ENCODE results near the gene TCEAL1.
"Not testable (repeated sequence)": the region's sequence is repeated elsewhere in the genome, so short reads cannot be mapped to it uniquely, and the experiment has no call there.

The TCEAL1 gene

DNA sequence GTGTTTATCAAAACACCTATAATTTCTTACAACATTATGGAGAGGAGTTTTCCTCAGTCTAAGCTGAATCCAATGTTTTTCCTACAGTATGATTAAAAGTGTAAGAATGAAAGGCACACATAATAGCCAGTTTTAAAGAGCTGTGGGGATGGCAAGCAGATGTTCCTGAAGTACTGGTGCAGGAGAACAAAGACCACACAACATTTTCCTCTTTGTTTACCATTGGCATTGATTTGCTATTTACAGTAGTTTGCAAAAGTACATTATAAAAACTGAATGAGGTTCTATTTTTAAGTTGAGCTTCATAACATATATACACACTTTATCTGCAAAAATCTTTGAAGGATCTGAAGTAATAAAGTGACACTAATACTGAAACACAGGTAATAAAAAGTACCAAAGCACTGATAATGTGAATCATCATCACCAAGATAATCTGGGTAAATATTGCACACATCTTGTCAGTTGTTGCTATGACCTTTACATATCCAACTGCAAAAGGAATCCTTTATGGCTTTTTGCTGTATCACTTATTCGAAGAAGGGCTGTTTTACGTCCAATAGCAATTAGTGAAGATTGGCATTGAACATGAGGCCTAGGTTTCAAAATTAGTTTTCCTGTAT lies 22.5 kb downstream of the TCEAL1 start:
- TF ChIP-seq, protein P1, sequence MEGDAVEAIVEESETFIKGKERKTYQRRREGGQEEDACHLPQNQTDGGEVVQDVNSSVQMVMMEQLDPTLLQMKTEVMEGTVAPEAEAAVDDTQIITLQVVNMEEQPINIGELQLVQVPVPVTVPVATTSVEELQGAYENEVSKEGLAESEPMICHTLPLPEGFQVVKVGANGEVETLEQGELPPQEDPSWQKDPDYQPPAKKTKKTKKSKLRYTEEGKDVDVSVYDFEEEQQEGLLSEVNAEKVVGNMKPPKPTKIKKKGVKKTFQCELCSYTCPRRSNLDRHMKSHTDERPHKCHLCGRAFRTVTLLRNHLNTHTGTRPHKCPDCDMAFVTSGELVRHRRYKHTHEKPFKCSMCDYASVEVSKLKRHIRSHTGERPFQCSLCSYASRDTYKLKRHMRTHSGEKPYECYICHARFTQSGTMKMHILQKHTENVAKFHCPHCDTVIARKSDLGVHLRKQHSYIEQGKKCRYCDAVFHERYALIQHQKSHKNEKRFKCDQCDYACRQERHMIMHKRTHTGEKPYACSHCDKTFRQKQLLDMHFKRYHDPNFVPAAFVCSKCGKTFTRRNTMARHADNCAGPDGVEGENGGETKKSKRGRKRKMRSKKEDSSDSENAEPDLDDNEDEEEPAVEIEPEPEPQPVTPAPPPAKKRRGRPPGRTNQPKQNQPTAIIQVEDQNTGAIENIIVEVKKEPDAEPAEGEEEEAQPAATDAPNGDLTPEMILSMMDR (IDR thresholded peaks at IDR 0.05; ENCODE audit: low read depth, low read length, missing control alignments), result no peak
- H3K4me3 ChIP-seq (ENCODE audit: low read depth, low read length), result no peak overlapping the region
- in situ Hi-C loops (cut with HindIII; ENCODE audit: low sequenced_read_pairs), result no loop called here
- DNase-seq (ENCODE audit: low read depth), result no peak

DNA sequence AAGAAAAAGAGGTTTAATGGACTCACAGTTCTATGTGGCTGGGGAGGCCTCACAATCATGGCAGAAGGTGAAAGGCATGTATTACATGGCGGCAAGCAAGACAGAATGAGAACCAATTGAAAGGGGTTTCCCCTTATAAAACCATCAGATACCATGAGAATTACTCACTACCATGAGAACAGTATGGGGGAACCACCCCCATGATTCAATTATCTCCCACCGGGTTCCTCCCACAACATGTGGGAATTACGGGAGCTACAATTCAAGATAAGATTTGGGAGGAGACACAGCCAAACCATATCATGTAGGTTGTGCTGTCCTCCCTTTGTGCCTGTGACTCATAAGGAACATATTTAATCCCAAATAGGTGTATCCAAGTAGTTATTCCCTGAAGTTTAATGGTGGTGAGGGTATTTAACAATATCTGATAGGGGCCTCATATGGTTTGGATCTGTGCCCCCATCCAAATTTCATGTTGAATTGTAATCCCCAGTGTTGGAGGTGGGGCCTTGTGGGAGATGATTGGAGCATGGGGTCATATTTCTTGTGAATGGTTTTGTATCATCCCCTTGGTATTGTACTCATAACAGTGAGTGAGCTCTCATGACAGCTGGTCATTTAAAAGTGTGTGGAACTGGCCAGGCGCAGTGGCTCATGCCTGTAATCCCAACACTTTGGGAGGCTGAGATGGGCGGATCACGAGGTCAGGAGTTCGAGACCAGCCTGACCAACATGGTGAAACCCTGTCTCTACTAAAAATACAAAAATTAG lies 26.6 kb downstream of the TCEAL1 start:
- DNase-seq (ENCODE audit: low read depth); H3K4me3 ChIP-seq (ENCODE audit: low read depth, low read length); in situ Hi-C loops (cut with HindIII; ENCODE audit: low sequenced_read_pairs): not testable (repeated sequence)

DNA sequence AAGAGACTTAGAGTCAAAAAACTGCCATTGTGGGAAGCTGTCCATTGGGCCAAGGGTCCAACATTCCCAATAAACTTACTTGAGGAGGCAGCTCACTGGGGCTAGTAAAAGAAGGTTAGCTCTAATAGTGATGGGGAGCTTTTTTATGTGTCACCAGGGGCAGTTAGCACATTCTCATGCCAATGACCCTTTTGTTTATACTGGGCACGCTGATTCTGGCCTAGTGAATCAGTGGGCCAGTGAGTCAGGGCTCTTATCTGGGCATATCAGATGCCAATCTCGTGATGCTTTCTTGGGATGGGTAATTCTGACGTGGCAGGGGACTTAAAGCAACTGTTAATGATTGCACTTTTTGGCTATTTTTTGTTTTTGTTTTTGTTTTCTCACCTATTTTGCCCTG lies 27.8 kb downstream of the TCEAL1 start:
- in situ Hi-C loops (cut with HindIII; ENCODE audit: low sequenced_read_pairs), result no loop called here
- H3K4me3 ChIP-seq (ENCODE audit: low read depth, low read length), result no peak overlapping the region

DNA sequence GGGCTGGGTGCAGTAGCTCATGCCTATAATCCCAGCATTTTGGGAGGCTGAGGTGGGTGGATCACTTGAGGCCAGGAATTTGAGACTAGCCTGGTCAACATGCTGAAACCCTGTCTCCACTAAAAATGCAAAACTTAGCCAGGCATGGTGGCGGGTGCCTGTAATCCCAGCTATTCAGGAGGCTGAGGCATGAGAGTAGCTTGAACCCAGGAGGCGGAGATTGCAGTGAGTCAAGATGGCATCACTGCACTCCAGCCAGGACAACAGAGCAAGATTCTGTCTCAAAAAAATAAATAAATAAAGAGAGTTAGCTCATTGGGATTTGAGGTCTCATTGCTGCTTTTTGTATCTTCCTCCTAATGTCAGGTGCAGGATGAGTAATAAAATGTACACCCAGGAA lies 28.3 kb downstream of the TCEAL1 start:
- in situ Hi-C loops (cut with HindIII; ENCODE audit: low sequenced_read_pairs); DNase-seq (ENCODE audit: low read depth); H3K4me3 ChIP-seq (ENCODE audit: low read depth, low read length): not testable (repeated sequence)

More for the DNA sequence above, 27.8 kb downstream of the TCEAL1 start:
- no peak for DNase-seq (ENCODE audit: low read depth)
- TF ChIP-seq, protein P1 (IDR thresholded peaks at IDR 0.05; ENCODE audit: low read depth, low read length, missing control alignments), result no peak

GRCh38 chrX:103658681-103659433 lies 30.1 kb downstream of the TCEAL1 start:
- TF ChIP-seq, protein P1 (IDR thresholded peaks at IDR 0.05; ENCODE audit: low read depth, low read length, missing control alignments), result no peak
- no peak for DNase-seq (ENCODE audit: low read depth)
- in situ Hi-C loops (cut with HindIII; ENCODE audit: low sequenced_read_pairs), result no loop called here

DNA sequence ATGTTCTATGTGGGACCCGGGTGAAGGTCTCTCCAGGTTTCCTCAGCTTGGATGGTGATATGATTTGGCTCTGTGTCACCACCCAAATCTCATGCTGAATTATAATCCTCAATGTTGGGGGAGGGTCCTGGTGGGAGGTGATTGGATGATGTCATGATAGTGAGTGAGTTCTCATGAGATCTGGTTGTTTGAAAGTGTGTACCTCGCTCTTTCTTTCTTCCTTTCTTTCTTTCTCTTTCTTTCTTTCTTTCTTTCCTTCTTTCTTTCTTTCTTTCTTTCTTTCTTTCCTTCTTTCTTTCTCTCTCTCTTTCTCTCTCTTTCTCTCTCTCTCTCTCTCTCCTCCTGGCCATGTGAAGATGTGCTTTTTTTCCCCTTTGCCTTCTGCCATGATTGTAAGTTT lies 30.7 kb downstream of the TCEAL1 start:
- DNase-seq (ENCODE audit: low read depth); H3K4me3 ChIP-seq (ENCODE audit: low read depth, low read length); in situ Hi-C loops (cut with HindIII; ENCODE audit: low sequenced_read_pairs): not testable (repeated sequence)

More at GRCh38 chrX:103658681-103659433, 30.1 kb downstream of the TCEAL1 start:
- H3K4me3 ChIP-seq (ENCODE audit: low read depth, low read length), result no peak overlapping the region

GRCh38 chrX:103663981-103664762 lies 35.4 kb downstream of the TCEAL1 start:
- TF ChIP-seq, protein P1 (IDR thresholded peaks at IDR 0.05; ENCODE audit: low read depth, low read length, missing control alignments), result no peak
- no peak overlapping the region for H3K4me3 ChIP-seq (ENCODE audit: low read depth, low read length)
- in situ Hi-C loops (cut with HindIII; ENCODE audit: low sequenced_read_pairs), result no loop called here
- no peak for DNase-seq (ENCODE audit: low read depth)

All from astrocyte of the cerebellum (primary cell).